WTC11 (cell line): Measurements from ENCODE around the gene PBX3. TPM values are rescaled to one million over a fixed set of nuclear protein-coding genes. Genes with fewer than 3 reads are reported as not detected.

Experiments
- ATAC-seq: fragments of 200-7000 bp; cut with Tn5 transposase; 2 replicates; pipeline ENCODE4 v1.10.0; 2021; ENCODE audit warnings: mild to moderate bottlenecking, moderate library complexity
- CTCF ChIA-PET: fragments of 300-600 bp; sonication (Branson Sonifier 250); formaldehyde crosslinking; loops from one replicate; lab custom pipeline; 2021; ENCODE audit warnings: antibody characterized with exemption; lab: Charles Lee
- POLR2A ChIA-PET: fragments of 350-600 bp; sonication (Branson Sonifier 250); formaldehyde crosslinking; loops from one replicate; lab custom pipeline; 2021; ENCODE audit warnings: antibody characterized with exemption; lab: Charles Lee
- DNase-seq: peaks from one replicate; pipeline ENCODE4 v3.0.0; 2021; ENCODE audit warnings: low spot score
- H3K27ac Mint-ChIP-seq: 2 replicates; pipeline ENCODE4 v1.8.0; 2021; ENCODE audit warnings: mixed read lengths
- H3K27me3 Mint-ChIP-seq: 2 replicates; pipeline ENCODE4 v1.8.0; 2021; ENCODE audit warnings: low read depth, mild to moderate bottlenecking, moderate library complexity, mixed read lengths
- H3K36me3 Mint-ChIP-seq: 2 replicates; pipeline ENCODE4 v1.8.0; 2021; ENCODE audit warnings: mixed read lengths
- H3K4me1 Mint-ChIP-seq: 2 replicates; pipeline ENCODE4 v1.8.0; 2022; ENCODE audit warnings: mixed read lengths
- H3K4me3 Mint-ChIP-seq: 2 replicates; pipeline ENCODE4 v1.8.0; 2021; ENCODE audit warnings: mild to moderate bottlenecking, moderate library complexity, mixed read lengths
- H3K9me3 Mint-ChIP-seq: 2 replicates; pipeline ENCODE4 v1.8.0; 2021; ENCODE audit warnings: mixed read lengths
- CREM ChIP-seq: sonication (generic); formaldehyde crosslinking; IDR thresholded peaks from 2 replicates; pipeline ENCODE4 v1.8.1; 2022; ENCODE audit warnings: mild to moderate bottlenecking, missing genetic modification reagents, moderate library complexity
- GABPB1 ChIP-seq: sonication (generic); formaldehyde crosslinking; IDR thresholded peaks from 2 replicates; pipeline ENCODE4 v1.8.1; 2023; ENCODE audit warnings: mild to moderate bottlenecking, missing genetic modification reagents
- IRF2 ChIP-seq: sonication (generic); formaldehyde crosslinking; IDR thresholded peaks from 2 replicates; pipeline ENCODE4 v1.8.0; 2022; ENCODE audit warnings: low read depth, missing genetic modification reagents, borderline replicate concordance
- NFE2L1 ChIP-seq: sonication (generic); formaldehyde crosslinking; IDR thresholded peaks from 2 replicates; pipeline ENCODE4 v1.8.1; 2023; ENCODE audit warnings: missing genetic modification reagents
- NR2C2 ChIP-seq: sonication (generic); formaldehyde crosslinking; IDR thresholded peaks from 2 replicates; pipeline ENCODE4 v1.8.0; 2022; ENCODE audit warnings: mild to moderate bottlenecking, missing genetic modification reagents
- PRDM15 ChIP-seq: sonication (generic); formaldehyde crosslinking; IDR thresholded peaks from 2 replicates; pipeline ENCODE4 v1.8.0; 2022; ENCODE audit warnings: missing genetic modification reagents
- PREB ChIP-seq: sonication (generic); formaldehyde crosslinking; IDR thresholded peaks from 2 replicates; pipeline ENCODE4 v1.8.1; 2022; ENCODE audit warnings: mild to moderate bottlenecking, missing genetic modification reagents, moderate library complexity, borderline replicate concordance
- RORB ChIP-seq: fragments of 250-450 bp; sonication (Bioruptor Pico); IDR thresholded peaks from 2 replicates; pipeline ENCODE4 v1.9.0; 2021; ENCODE audit warnings: mild to moderate bottlenecking
- SMAD4 ChIP-seq: sonication (generic); formaldehyde crosslinking; IDR thresholded peaks from 2 replicates; pipeline ENCODE4 v1.8.0; 2022; ENCODE audit warnings: mild to moderate bottlenecking, missing genetic modification reagents
- TEAD4 ChIP-seq: sonication (generic); formaldehyde crosslinking; IDR thresholded peaks from 2 replicates; pipeline ENCODE4 v1.8.0; 2022; ENCODE audit warnings: mild to moderate bottlenecking, missing genetic modification reagents
- USF1 ChIP-seq: sonication (generic); formaldehyde crosslinking; IDR thresholded peaks from 2 replicates; pipeline ENCODE4 v1.8.0; 2022; ENCODE audit warnings: mild to moderate bottlenecking, missing genetic modification reagents
- ZBTB43 ChIP-seq: sonication (generic); formaldehyde crosslinking; IDR thresholded peaks from 2 replicates; pipeline ENCODE4 v1.8.1; 2023; ENCODE audit warnings: mild to moderate bottlenecking, missing genetic modification reagents
- ZMAT4 ChIP-seq: fragments of 250-450 bp; sonication (Bioruptor Pico); IDR thresholded peaks from 2 replicates; pipeline ENCODE4 v1.9.0; 2021; ENCODE audit warnings: mild to moderate bottlenecking
- ZNF263 ChIP-seq: sonication (generic); formaldehyde crosslinking; IDR thresholded peaks from 2 replicates; pipeline ENCODE4 v1.8.1; 2022; ENCODE audit warnings: low read depth, mild to moderate bottlenecking, moderate library complexity, missing genetic modification reagents
- ZNF281 ChIP-seq: sonication (generic); formaldehyde crosslinking; IDR thresholded peaks from 2 replicates; pipeline ENCODE4 v1.8.0; 2023; ENCODE audit warnings: mild to moderate bottlenecking, missing genetic modification reagents
- ZNF317 ChIP-seq: sonication (generic); formaldehyde crosslinking; IDR thresholded peaks from 2 replicates; pipeline ENCODE4 v1.8.1; 2023; ENCODE audit warnings: low read depth, mild to moderate bottlenecking, moderate library complexity, missing genetic modification reagents, borderline replicate concordance
- ZNF512 ChIP-seq: sonication (generic); formaldehyde crosslinking; IDR thresholded peaks from 2 replicates; pipeline ENCODE4 v1.8.1; 2022; ENCODE audit warnings: missing genetic modification reagents, borderline replicate concordance
- ZNF671 ChIP-seq: fragments of 250-450 bp; sonication (Bioruptor Pico); IDR thresholded peaks from 2 replicates; pipeline ENCODE4 v1.8.0; 2021; ENCODE audit warnings: mild to moderate bottlenecking
- total RNA-seq: library from RNA; stranded (reverse); gene quantifications from 3 replicates; pipeline ENCODE4 v1.2.3, GENCODE V29; 2021

PBX3 gene
- total RNA-seq, 1 experiment from 2014 or later, result 48.5 TPM

- no peaks in the 10 kb centered on the region for H3K9me3 Mint-ChIP-seq
Measured at GRCh38 chr9:125932746-125933455, 185.7 kb downstream of the PBX3 start.

GRCh38 chr9:125942125-125942524 is 195.0 kb downstream of the PBX3 start:
- Mint-ChIP-seq H3K27me3 (no peaks in the 10 kb centered on the region), H3K36me3 (peaks cover 32% of the 10 kb centered on the region), H3K4me3 (no peak overlapping the region), H3K9me3 (peaks cover 23% of the 10 kb centered on the region), H3K27ac (no peak overlapping the region), H3K4me1 (no peaks in the 10 kb centered on the region)
- DNase-seq, result no peak
- no peak for ATAC-seq
- POLR2A ChIA-PET, result interaction anchor here (0.5 kb wide), 1 partner anchor 201 kb away, joined by 3 read pairs; no protein-coding TSS in a partner anchor
- CTCF ChIA-PET, result interaction anchor here (1.2 kb wide), 1 partner anchor 9 kb away, joined by 6 read pairs; no protein-coding TSS in a partner anchor
- no peak for TF ChIP-seq ZNF281 (CRISPR knock-in tag)
- no peak for TF ChIP-seq PRDM15 (CRISPR knock-in tag)
- no peak for TF ChIP-seq ZNF512 (CRISPR knock-in tag)
- TF ChIP-seq PREB (CRISPR knock-in tag), result no peak
- TF ChIP-seq ZMAT4, result no peak

More at GRCh38 chr9:125932746-125933455, 185.7 kb downstream of the PBX3 start:
- H3K27me3 Mint-ChIP-seq, result no peaks in the 10 kb centered on the region
- CTCF ChIA-PET, result no interaction called here
- DNase-seq (no peak), ATAC-seq (no peak)
- no peak overlapping the region for H3K4me3 Mint-ChIP-seq
- no peaks in the 10 kb centered on the region; the same call in 1 of the 2 replicates for H3K36me3 Mint-ChIP-seq
- no peak overlapping the region for H3K27ac Mint-ChIP-seq
- peaks cover 16% of the 10 kb centered on the region for H3K4me1 Mint-ChIP-seq
- POLR2A ChIA-PET, result no interaction called here
- TF ChIP-seq NFE2L1 (CRISPR knock-in tag) (no peak), ZNF281 (CRISPR knock-in tag) (no peak), ZBTB43 (CRISPR knock-in tag) (no peak), IRF2 (no peak), NR2C2 (CRISPR knock-in tag) (no peak), TEAD4 (CRISPR knock-in tag) (no peak), GABPB1 (CRISPR knock-in tag) (no peak), RORB (CRISPR knock-in tag) (no peak), CREM (no peak), ZNF317 (CRISPR knock-in tag) (no peak), ZNF263 (CRISPR knock-in tag) (no peak), ZNF671 (CRISPR knock-in tag) (no peak), SMAD4 (CRISPR knock-in tag) (no peak), USF1 (no peak)
